ENCODE measurements around the gene ADH1B.

- TF ChIP-seq CTCF (IDR thresholded peaks at IDR 0.05) = no peak
- no peak for TF ChIP-seq POLR2A (IDR thresholded peaks at IDR 0.05)
Observed at GRCh38 chr4:99362768-99363167, 41.6 kb upstream of the ADH1B start.
